Measurements from ENCODE around the gene MIB2.
"Not testable (repeated sequence)": the region's sequence is repeated elsewhere in the genome, so short reads cannot be mapped to it uniquely, and the experiment has no call there.

Gene MIB2

DNA sequence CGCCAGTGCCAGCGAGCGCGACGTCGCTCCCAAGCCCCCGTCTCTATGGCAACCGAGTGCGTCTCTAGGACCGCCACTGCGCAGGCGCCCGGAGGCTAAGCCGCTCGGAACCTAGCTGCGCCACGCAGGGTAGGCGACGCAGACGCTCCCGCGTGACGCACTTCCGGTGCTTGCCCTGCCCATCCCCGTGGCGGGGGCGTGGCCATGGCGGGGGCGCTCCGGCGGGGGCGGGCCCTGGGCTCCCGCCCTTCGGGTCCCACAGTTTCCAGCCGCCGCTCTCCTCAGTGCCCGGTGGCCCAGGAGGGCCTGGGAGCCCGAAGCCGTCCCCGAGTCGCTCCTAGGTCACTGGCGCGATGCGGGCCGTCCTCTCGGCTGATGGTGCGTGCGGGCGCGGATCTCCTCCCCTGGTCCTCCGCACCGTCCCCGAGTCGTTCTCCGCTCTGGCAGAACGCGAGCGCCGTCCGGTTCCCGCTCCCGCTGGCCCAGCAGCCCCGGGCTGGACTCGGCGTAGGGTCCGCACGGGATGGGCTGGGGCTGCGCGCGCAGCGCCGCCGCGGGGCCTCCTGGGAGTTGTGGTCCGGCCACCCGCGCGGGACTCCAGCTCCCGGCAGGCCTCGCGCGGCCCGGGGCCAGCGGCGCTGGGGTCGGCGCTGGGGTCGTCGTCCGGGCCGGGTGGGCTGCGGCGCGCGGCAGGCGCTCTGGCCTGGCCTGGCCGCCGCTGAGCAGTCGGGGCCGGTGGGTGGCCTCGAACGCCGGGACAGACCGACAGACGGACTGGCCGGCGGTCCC, at the start of gene MIB2:
Gene MIB2, plus strand, starts transcription at position 245 of the 789 bp plus-strand sequence. CDS start 7,953 bp downstream, outside the sequence.
- DNase-seq: peak; percentile 99

DNA sequence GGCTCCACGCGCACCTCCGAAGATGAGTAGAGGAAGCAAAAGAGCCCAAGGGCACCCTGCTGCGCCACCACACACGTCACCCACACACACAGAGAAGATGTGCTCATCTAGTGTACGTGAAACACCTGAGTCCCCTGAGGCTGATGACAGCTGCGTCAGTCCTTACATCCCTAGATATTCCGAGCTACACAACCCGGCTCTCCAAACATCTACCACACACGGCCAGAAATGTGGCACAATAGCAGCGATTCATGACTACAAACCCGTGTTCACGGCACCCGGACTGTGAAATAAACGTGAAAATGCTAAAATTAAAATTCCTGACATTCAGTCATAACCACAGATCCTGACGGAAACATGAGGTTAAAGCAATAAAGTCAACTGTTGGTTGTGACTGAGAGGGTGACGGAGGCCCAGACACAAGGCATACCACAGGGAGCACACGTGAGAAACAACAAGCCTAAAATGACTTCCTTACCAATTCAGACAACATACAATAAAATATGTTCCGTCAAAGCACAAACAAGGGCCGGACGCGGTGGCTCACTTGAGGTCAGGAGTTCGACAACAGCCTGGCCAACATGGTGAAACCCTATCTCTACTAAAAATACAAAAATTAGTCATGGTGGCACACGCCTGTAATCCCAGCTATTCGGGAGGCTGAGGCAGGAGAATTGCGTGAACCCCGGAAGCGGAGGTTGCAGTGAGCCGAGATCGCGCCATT, 48.0 kb upstream of the MIB2 start:
- DNase-seq: no peak

DNA sequence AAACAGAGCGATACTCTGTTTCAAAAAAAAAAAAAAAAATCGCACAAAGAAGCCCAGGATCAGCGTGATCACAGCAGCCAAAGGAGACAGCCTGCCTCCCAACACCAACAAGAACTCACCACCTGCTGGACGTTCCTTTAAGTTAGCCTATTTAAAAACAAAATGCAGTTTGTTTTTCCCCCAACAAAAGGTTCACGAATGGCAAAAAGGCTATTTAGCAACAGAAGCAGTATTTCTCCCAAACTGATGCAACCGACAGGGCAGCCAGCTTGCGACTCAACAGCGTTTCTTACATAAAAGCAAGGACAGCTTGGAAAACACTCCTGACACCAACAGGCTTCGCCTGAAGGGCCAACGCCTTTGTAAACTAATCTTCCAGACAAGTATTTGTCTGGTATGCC, 47.4 kb upstream of the MIB2 start:
- no peak for DNase-seq

DNA sequence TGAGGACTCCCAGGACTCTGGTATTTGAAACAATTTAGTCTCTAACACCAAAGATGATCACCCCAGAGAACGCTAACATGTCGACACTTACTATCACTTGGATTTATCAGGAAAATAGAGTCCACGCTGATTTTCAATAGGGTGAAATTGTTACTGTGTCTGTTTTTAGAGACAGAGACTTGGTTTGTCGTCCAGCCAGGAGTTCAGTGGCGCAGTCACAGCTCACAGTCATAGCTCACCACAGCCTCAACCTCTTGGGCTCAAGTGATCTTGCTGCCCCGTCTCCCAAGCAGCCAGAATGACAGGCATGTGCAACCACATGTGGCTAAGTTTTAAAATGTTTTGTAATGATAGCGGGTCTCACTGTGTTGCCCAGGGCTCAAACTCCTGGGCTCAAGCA, 46.0 kb upstream of the MIB2 start:
- no peak for DNase-seq

DNA sequence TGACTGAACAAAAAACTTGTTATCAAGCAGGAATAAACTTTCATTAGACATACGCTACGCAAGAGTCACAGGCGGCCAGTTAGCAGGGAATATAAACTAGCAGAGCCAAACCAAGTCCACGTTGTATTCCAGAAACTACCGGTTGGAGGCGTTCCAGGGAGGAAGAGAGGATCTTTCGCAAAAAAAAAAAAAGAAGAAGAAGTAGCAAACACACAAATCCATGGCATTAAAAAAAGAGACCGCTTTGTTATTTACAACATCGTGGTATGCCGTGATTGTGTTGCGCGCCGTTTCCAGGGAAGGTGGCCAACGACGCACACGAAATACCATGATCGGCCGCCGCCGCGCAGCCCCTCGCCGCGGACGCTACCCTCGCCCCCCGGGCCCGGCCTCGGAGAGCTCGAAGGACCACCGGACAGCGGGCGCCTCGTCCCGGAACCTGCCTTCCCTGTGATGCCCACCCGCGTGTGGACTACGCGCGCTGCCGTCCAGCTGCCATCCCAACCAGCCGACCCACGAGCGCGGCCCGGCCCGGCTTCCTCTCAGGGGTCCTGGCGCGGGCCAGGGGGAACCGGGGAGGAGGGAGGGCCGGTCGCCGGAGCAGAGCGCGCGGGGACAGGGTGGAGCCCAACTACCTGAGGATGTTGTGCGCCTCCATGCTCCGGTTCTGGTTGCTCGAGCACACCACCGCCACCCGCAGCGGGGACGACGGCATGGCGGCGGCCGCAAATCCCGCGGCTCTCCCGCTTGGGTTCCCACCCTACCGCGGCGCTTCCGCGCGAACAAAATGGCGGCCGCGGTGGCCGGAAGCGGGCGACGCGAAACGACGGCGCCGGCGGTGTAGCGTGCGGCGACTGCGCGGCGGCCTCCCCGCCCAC, 41.2 kb upstream of the MIB2 start:
- peak; percentile 80 for DNase-seq

DNA sequence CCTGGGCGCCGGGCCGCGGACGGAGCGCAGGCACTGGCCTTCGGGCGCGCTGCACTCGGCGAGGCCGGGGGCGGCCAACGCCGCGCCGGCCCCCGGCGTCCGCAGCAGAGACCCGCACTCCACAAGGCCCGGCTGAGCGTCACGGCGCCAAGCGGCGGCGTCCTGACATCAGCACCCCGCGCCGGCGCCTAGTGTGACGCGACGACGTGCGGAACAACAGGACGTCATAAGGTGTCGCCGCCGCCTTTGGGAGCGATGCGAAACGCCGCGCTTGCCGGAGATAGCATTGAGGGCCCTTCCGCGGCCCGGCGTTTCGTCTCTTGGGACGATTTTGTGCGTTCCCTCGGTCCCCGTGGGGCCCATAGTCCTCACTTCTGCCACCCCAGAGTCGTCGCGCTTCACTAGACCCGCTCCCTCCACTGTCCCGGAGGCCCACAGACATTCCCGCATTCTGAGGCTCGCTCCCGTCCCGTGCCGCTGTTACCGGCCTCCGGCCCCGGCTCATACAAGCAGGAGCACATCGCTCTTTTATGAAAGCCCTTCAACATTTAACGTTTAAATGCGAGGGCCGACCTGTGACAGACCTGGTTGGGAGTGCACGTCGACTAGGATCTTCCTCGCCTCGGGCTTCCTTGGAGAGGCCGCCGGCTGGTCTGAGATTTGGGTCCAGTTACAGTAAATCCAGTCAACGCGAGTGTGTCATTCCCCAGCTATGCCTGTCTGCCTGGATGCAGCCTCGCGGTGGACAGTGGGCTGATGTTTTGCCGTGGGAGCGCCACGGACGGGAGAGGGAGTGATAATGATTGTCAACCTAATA, 40.4 kb upstream of the MIB2 start, which contains the start of gene SSU72:
Gene SSU72, minus strand, starts transcription at position 143 of the 817 bp plus-strand sequence. CDS start 306 bp downstream, outside the sequence.
- peak; percentile 89 for DNase-seq

DNA sequence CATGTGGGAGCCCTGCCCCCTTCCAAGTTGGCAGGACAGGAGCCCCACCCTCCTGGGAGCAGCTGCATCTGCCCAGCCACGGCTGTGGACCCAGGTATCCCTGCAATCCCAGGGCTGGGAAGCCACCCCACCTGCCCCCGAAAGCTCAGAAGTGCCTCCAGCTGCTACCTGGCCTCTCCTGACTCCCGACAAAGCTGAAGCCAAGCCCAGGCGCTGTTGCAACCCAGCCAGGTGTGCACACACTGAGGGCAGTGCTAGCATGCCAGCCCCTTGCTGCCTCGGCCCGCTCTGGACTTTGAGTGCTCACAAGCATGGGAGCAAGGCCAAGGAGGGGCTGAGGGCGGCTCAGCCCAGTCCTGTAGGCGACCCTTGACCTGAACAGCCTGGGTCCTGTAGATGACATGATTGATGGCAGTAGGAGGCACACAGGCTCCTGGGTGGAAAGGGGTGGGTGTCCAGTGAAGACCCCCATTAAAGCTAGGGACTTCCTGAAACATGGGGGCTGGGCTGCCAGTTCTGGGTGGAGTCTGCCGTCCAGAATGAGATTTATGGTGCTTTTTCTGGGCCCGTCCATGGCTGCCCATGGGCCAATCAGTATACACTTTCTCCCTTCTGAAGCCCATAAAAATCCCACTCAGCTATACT, 37.8 kb upstream of the MIB2 start:
- no peak for DNase-seq

DNA sequence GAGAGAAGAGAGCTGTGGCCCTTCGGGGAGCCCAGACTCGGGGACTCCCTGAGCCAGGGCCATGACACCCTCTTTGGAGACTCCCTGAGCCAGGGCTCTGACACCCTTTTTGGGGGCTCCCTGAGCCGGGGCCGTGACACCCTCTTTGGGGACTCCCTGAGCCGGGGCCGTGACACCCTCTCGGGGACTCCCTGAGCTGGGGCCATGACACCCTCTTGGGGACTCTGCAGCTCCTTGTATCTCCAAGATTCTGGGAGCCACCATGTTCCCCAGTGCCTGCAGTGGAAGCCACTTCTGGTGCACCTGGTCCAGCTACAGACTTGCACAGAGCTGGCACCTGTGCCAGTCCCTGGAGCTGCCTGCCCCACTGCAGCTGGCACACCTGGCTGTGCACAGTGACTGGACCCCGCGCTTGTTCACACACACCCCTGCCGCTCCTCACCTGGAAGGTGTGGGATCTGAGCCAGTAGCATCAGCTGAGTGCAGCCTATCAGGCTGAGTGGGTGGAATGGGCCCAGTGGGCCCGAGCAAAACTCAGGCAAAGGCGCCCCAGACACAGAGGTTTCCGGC, 36.8 kb upstream of the MIB2 start:
- DNase-seq: no peak

DNA sequence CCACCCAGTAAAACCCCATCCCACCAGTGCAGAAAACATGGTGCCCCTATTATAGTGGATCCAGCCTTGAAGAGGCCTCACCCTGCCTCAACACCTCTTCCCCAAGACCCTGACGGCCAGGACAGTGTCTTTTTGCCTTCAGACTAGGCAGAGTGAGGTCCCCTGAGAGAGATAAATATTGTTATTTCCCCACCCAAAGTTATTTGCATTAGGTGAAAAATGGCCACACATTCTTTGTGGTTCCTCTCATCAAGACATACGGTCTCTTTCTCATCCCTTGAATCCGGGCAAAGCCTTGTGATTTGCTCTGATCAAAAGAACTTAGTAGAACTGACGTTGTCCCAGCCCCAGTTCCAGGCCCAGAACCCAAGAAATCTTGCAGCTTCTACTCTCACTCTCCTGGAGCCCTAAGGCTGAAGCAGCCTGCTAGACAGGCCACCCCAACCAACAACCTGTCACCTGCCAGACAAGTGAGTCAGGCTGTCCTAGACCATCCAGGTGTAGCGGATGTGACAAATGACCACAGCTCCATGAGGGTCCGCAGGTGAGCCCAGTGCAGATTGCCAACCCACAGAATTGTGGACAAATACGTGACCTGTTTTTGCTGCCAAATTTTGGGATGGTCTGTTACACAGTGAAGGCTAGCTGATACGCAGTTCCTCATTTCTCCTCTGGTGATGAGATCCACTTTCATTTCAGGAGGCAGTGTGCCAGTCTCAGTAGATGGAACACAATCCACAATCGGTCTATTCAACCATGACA, 32.5 kb upstream of the MIB2 start:
- no peak for DNase-seq

DNA sequence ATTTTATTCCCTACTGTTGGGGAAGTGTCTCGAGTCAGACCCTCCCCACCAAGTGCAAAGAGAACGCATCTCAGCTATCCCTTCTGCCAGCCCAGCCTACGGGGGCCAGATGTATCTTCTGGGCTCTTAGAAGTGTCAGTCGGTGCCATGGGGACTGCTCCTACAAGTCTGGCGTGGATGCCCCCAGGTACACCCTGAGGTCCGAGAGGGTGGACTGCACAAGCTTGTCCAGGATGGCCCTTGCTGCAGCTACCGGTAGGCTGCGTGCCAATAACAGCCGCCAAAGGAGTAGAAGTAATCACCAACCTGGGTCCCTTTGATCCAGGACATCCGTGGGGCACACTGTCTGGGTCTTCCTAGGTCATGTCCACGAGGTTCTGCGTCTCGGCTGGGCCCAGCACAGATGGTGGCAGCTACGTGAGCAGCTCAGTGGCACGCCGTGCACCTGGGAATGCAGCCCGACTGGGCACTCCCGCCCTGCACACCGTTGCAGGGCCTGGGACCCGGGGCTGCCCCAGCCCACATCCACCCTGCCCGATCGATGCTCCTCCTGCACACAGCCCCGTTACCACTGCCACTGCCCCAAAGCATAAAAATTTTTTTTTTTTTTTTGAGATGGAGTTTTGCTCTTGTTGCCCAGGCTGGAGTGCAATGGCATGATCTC, 31.8 kb upstream of the MIB2 start:
- no peak for DNase-seq

DNA sequence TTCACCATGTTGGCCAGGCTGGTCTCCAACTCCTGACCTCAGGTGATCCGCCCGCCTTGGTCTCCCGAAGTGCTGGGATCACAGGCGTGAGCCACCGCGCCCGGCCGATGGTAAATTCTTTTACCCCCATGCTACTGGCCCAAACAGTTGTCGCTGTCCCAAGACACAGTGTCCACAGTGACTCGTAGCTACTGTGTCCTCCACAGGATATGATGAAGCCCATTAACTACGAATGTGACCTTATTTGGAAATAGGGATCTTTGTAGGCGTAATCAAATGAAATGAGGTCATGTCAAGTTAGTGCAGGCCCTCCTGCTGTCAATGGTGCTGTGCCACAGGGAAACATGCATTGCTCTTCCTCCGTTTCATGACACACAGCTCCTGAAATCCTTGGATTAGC, 23.8 kb upstream of the MIB2 start:
- DNase-seq: no peak

DNA sequence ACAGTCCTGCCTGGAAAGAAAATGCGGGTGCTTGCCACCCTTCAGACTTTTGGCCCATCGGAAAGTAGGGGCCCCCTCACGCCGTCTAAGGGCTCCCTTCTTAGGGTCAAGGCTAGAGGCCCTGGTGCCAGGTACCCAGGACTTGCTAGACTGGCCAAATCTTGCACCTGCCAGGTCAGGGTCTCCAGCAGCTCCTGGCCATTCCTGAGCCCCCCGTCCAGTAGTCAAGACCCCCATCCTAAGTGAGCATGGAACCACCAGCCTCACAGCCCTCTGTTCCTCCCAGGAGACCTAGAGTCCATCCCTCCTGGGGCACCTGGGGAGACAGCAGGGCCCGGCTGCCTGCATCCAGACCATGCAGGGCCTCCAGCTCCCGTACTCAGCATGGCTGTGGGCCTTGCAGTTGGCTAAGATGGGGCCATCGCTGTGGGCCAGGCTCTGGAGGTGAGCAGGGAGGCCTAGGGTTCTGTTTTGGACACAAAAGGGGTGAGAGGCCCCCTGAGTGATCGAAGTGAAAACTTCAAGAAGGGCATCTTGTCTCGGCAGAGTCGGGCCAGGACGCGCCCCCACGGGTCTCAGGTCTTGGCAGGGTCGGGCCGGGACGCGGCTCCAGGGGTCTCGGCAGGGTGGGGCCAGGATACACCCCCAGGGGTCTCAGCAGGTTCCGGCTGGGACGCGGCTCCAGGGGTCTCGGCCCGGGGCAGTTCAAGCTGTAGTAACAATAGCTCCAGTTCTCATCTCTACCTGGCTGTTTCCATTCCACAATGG, 21.3 kb upstream of the MIB2 start:
- DNase-seq: no peak

DNA sequence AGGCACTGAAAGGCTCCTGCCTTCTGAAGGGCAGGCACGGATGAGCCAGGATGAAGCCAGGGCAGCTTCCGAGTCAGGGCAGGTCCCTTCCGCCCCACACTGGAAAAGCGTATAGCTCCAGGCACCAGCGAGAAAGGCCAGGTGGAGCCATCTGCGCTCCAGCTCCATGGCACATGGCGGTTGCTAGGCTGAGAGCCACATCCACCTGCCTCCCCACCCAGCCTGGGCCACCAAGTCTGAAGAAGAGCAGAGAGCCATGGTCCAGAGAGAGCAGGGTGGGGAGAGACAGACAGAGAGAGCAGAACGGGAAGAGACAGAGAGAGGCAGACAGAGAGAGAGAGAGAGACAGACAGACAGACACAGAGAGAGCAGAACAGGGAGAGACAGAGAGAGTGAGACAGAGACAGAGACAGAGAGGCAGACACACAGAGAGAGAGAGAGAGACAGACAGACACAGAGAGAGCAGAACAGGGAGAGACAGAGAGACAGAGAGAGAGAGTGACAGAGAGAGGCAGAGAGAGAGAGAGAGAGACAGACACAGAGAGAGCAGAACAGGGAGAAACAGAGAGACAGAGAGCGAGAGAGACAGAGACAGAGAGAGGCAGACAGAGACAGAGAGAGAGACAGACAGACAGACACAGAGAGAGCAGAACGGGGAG, 20.6 kb upstream of the MIB2 start:
- DNase-seq: no peak

DNA sequence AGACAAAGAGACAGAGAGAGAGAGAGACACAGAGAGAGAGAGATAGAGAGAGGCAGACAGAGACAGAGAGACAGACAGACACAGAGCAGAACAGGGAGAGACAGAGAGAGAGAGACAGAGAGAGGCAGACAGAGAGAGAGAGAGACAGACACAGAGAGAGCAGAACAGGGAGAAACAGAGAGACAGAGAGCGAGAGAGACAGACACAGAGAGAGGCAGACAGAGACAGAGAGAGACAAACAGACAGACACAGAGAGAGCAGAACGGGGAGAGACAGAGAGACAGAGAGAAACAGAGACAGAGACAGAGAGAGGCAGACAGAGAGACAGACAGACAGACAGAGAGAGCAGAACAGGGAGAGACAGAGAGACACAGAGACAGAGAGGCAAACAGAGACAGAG, 20.0 kb upstream of the MIB2 start:
- not testable (repeated sequence) for DNase-seq

DNA sequence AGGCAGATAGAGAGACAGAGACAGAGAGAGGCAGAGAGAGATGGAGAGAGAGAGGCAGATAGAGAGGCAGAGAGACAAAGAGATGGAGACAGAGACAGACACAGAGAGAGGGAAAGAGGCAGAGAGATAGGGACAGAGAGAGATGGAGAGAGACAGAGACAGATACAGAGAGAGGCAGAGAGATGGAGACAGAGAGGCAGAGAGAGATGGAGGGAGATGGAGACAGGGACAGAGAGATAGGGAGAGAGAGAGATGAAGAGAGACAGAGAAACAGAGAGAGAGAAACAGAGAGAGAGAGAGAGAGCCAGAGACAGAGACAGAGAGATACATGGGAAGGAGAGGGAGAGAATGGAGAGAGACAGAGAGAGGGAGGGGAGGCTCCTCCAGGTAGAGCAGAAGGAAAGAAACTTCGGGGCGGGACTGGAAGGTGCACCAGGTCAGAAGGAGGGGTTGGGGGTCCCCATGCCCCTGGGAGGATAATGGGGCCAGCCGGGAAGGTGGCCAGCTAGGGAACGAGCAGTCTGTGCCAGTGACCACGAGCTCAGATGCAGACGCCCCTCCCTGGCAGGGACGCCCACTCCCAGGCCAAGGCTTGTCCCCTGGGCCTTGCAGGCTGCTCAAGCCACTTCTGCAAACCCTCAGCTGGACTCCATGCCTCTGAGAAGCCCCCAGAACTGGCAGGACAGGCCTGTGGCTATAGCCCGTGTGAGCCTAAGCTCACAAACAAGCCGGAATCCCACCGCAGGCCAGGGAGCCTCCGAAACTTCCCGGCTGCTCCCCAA, 18.6 kb upstream of the MIB2 start:
- no peak for DNase-seq

DNA sequence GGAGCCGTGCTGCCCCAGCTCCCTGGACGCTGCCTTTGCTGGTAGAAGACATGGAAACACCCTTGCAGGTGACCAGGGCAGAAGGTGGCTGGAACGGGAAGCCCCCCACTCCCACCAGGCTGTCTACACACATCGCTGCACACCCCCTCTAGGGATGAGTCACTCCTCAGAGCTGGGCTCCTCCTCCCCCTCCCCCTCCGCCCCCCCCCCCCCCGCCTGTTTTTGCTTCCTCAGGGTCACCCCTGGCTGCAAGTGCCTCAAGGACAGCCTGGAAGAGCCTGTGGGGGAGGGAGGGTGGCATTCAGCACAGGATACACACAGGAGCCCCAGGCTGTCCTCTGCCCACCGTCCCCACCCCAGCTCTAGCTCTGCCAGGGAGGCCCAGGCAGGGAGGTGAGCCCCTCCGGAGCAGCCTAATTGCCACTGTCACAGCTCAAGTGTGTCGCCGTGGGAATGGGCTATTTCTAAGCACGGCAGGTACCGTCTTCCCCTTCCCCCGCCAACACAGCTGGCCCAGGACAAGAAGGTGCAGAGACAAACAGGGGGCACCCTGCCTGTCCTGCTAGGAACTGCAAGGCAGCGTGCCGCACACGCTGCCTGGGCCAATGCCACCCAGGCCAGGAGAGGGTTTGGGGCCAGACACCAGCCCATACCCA, 17.9 kb upstream of the MIB2 start:
- DNase-seq: no peak

DNA sequence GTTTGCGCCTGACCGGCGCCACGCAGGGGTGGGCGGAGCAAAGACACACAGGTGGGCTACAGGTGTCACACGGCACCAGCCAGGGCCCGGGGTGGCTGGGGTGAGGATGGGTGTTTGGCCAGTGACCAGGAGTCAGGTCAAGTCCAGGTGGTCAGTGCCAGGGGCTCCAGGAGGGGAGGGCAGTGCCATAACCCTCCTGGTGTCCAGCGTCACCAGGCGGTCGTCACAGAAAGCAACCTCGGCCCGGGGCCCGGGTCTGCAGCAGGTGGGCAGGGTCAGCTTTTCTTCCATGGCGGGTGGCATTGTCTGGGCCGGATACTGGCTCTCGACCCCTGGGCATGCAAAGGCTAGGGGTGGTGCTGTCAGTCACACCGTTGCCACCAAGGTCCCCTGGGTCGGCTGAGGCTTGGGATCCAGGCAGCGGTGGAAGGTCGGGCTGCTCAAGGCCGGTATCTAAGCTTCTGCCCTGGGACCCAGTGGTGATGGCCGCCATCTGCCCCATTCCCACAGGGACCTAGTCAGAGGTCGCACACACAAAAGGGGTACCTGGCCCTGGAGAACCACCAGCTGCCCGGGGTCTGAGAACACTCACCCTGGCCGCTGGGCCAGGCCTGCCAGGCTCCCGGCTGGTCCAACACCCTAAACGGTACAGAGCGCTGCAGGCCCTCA, 17.1 kb upstream of the MIB2 start:
- DNase-seq: no peak
